GM21447 (cell line): ENCODE measurements around the gene CHST14.

Source experiments
- ATAC-seq: cut with Tn5 transposase; IDR thresholded peaks from one replicate; pipeline ENCODE4 v1.9.1; 2021; ENCODE audit not compliant: unreplicated experiment

CHST14 gene

GRCh38 chr15:40470423-40471104 is at the start of gene CHST14:
Gene CHST14, plus strand, starts transcription at chr15:40470984. Its CDS starts 230 bp downstream, at chr15:40471214.
- ATAC-seq: no peak

GRCh38 chr15:40421246-40422157 is 49.3 kb upstream of the CHST14 start:
- ATAC-seq: no peak

GRCh38 chr15:40424483-40425115 is 46.2 kb upstream of the CHST14 start:
- ATAC-seq: no peak

GRCh38 chr15:40425681-40426080 is 45.1 kb upstream of the CHST14 start:
- ATAC-seq: no peak

- ATAC-seq: no peak
Observed at GRCh38 chr15:40427188-40427587, 43.6 kb upstream of the CHST14 start.

- no peak for ATAC-seq
Observed at GRCh38 chr15:40428185-40428584, 42.6 kb upstream of the CHST14 start.

GRCh38 chr15:40429068-40429710 is 41.6 kb upstream of the CHST14 start:
- ATAC-seq: no peak

GRCh38 chr15:40430271-40430805 is 40.4 kb upstream of the CHST14 start:
- no peak for ATAC-seq

GRCh38 chr15:40435023-40435709 is 35.6 kb upstream of the CHST14 start:
- no peak for ATAC-seq

GRCh38 chr15:40435710-40436089 is 35.1 kb upstream of the CHST14 start:
- no peak for ATAC-seq

- no peak for ATAC-seq
Observed at GRCh38 chr15:40436116-40436891, 34.5 kb upstream of the CHST14 start.

GRCh38 chr15:40436892-40437751 is 33.7 kb upstream of the CHST14 start:
- no peak for ATAC-seq

GRCh38 chr15:40437752-40438687 is 32.8 kb upstream of the CHST14 start:
- no peak for ATAC-seq

- ATAC-seq: no peak
Observed at GRCh38 chr15:40438712-40439111, 32.1 kb upstream of the CHST14 start.

- ATAC-seq: no peak
Observed at GRCh38 chr15:40439461-40439959, 31.3 kb upstream of the CHST14 start.

GRCh38 chr15:40439960-40440742 is 30.6 kb upstream of the CHST14 start:
- ATAC-seq: no peak
